Activated CD4-positive, alpha-beta T cell treated with anti-CD3 and anti-CD28 coated beads, Interleukin-2, Interleukin-4, amounts not matched to agents 100 ng/mL and 50 ng/mL, durations not matched to agents 16 hours and 8 hours (primary cell): ENCODE measurements around the gene BTBD9.
"Not testable (repeated sequence)": the region's sequence is repeated elsewhere in the genome, so short reads cannot be mapped to it uniquely, and the experiment has no call there.

Experiments used
- DNase-seq: peaks from one replicate; pipeline ENCODE4 v3.0.0-alpha.2; 2020; ENCODE audit warnings: low spot score

Gene BTBD9

GRCh38 chr6:38429546-38429945 is 210.2 kb downstream of the BTBD9 start:
- no peak for DNase-seq

- no peak for DNase-seq
Observed at GRCh38 chr6:38427492-38428210, 212.1 kb downstream of the BTBD9 start.

- DNase-seq, result not testable (repeated sequence)
Observed at GRCh38 chr6:38425788-38426488, 213.8 kb downstream of the BTBD9 start.

GRCh38 chr6:38423746-38424145 is 216.0 kb downstream of the BTBD9 start:
- no peak for DNase-seq

- no peak for DNase-seq
Observed at GRCh38 chr6:38420207-38420606, 219.5 kb downstream of the BTBD9 start.

- DNase-seq, result no peak
Observed at GRCh38 chr6:38417521-38417920, 222.2 kb downstream of the BTBD9 start.

- no peak for DNase-seq
Observed at GRCh38 chr6:38415231-38416005, 224.3 kb downstream of the BTBD9 start.

- peak; percentile 6 for DNase-seq
Observed at GRCh38 chr6:38413102-38413800, 226.5 kb downstream of the BTBD9 start.

GRCh38 chr6:38407192-38407591 is 232.5 kb downstream of the BTBD9 start:
- no peak for DNase-seq

GRCh38 chr6:38406096-38406495 is 233.6 kb downstream of the BTBD9 start:
- DNase-seq, result no peak

- DNase-seq, result peak; percentile 5
Observed at GRCh38 chr6:38404900-38405556, 234.7 kb downstream of the BTBD9 start.

GRCh38 chr6:38404355-38404754 is 235.4 kb downstream of the BTBD9 start:
- no peak for DNase-seq

GRCh38 chr6:38403548-38403947 is 236.2 kb downstream of the BTBD9 start:
- DNase-seq, result no peak

GRCh38 chr6:38400764-38401163 is 239.0 kb downstream of the BTBD9 start:
- no peak for DNase-seq

- DNase-seq, result no peak
Observed at GRCh38 chr6:38400101-38400500, 239.6 kb downstream of the BTBD9 start.

- no peak for DNase-seq
Observed at GRCh38 chr6:38396209-38396608, 243.5 kb downstream of the BTBD9 start.

- DNase-seq, result no peak
Observed at GRCh38 chr6:38393986-38394385, 245.7 kb downstream of the BTBD9 start.

- no peak for DNase-seq
Observed at GRCh38 chr6:38391626-38392579, 247.8 kb downstream of the BTBD9 start.

GRCh38 chr6:38391206-38391605 is 248.5 kb downstream of the BTBD9 start:
- no peak for DNase-seq

- no peak for DNase-seq
Observed at GRCh38 chr6:38389875-38390274, 249.9 kb downstream of the BTBD9 start.

GRCh38 chr6:38387971-38388370 is 251.8 kb downstream of the BTBD9 start:
- no peak for DNase-seq
